ENCODE results near the gene OSTN. TPM values are rescaled to one million over a fixed set of nuclear protein-coding genes. Genes with fewer than 3 reads are reported as not detected.

The OSTN gene
- total and polyA plus RNA-seq, 2 experiments from 2014 or later = not detected

- Histone ChIP-seq H3K4me2 (no peak overlapping the region), H3K27me3 (ENCODE audit: insufficient read depth) (no peaks in the 10 kb centered on the region), H4K20me1 (replicated peaks; ENCODE audit: insufficient read depth) (no peaks in the 10 kb centered on the region), H3K9me2 (ENCODE audit: insufficient read depth) (no peaks in the 10 kb centered on the region), H3K36me3 (ENCODE audit: insufficient read depth) (no peaks in the 10 kb centered on the region), H3K79me2 (replicated peaks; ENCODE audit: insufficient read depth) (no peaks in the 10 kb centered on the region), H3K27ac (ENCODE audit: low read depth) (no peak overlapping the region), H3K4me1 (ENCODE audit: insufficient read depth) (no peaks in the 10 kb centered on the region), H2AFZ (no peak overlapping the region), H3F3A (replicated peaks; ENCODE audit: low read depth) (no peaks in the 10 kb centered on the region), H3K4me3 (no peak overlapping the region)
- TF ChIP-seq ZNF462 (CRISPR knock-in tag; IDR thresholded peaks at IDR 0.05) (no peak), CTCF (conservative IDR thresholded peaks at IDR 0.05; ENCODE audit: low read depth in 2 of 2) (no peak), EZH2phosphoT487 (IDR thresholded peaks at IDR 0.05; ENCODE audit: unreplicated experiment) (no peak), ZNF114 (CRISPR knock-in tag; IDR thresholded peaks at IDR 0.05) (no peak), REST (IDR thresholded peaks at IDR 0.05; ENCODE audit: unreplicated experiment) (no peak), ETS1 (IDR thresholded peaks at IDR 0.05) (no peak), STAT1 (IDR thresholded peaks at IDR 0.05; ENCODE audit: unreplicated experiment) (no peak), NANOG (IDR thresholded peaks at IDR 0.05; ENCODE audit: borderline replicate concordance) (no peak), POLR2AphosphoS5 (IDR thresholded peaks at IDR 0.05; ENCODE audit: low read depth) (no peak), CREB1 (CRISPR knock-in tag; IDR thresholded peaks at IDR 0.05; ENCODE audit: low read depth) (no peak), ZNF331 (CRISPR knock-in tag; IDR thresholded peaks at IDR 0.05; ENCODE audit: low read depth) (no peak), JUNB (IDR thresholded peaks at IDR 0.05; ENCODE audit: unreplicated experiment) (no peak), EZH2 (IDR thresholded peaks at IDR 0.05; ENCODE audit: low read depth, unreplicated experiment) (no peak)
- Mint-ChIP-seq H3K4me3 (no peak overlapping the region), H3K9me3 (peaks cover 3% of the 10 kb centered on the region; the same call in 1 of the 3 replicates), H3K27me3 (ENCODE audit: insufficient read depth, low read depth, poor library complexity) (no peaks in the 10 kb centered on the region), H3K36me3 (ENCODE audit: low read depth) (no peaks in the 10 kb centered on the region), H3K4me1 (no peaks in the 10 kb centered on the region), H3K27ac (no peak overlapping the region)
- DNase-seq (ENCODE audit: low spot score) = no peak
- ATAC-seq = no peak
These were observed 33.2 kb upstream of the OSTN start for GRCh38 chr3:191165802-191166201.

All from GM23338 (cell line).